ENCODE measurements around the gene UGT2B7.
"Not testable (repeated sequence)": the region's sequence is repeated elsewhere in the genome, so short reads cannot be mapped to it uniquely, and the experiment has no call there.

Gene UGT2B7

GRCh38 chr4:69104719-69105275, 8.5 kb downstream of the UGT2B7 start:
- Mint-ChIP-seq H3K4me1 (ENCODE audit: low read depth) (no peaks in the 10 kb centered on the region), H3K27me3 (no peaks in the 10 kb centered on the region), H3K36me3 (no peaks in the 10 kb centered on the region), H3K27ac (no peak overlapping the region), H3K4me3 (no peak overlapping the region), H3K9me3 (ENCODE audit: low read depth) (no peaks in the 10 kb centered on the region)

- H3K9me3 Mint-ChIP-seq (ENCODE audit: low read depth); H3K4me3 Mint-ChIP-seq; H3K4me1 Mint-ChIP-seq (ENCODE audit: low read depth); H3K27ac Mint-ChIP-seq; H3K27me3 Mint-ChIP-seq; H3K36me3 Mint-ChIP-seq: not testable (repeated sequence)
These were observed 19.0 kb downstream of the UGT2B7 start for GRCh38 chr4:69115151-69115850.

GRCh38 chr4:69115851-69116213, 19.6 kb downstream of the UGT2B7 start:
- Mint-ChIP-seq H3K4me1 (ENCODE audit: low read depth) (no peaks in the 10 kb centered on the region), H3K27ac (no peak overlapping the region), H3K9me3 (ENCODE audit: low read depth) (no peaks in the 10 kb centered on the region), H3K4me3 (no peak overlapping the region), H3K27me3 (peaks cover 1% of the 10 kb centered on the region), H3K36me3 (no peaks in the 10 kb centered on the region)

GRCh38 chr4:69116645-69117321, 20.5 kb downstream of the UGT2B7 start:
- H3K36me3 Mint-ChIP-seq: no peaks in the 10 kb centered on the region
- peaks cover 1% of the 10 kb centered on the region for H3K27me3 Mint-ChIP-seq
- no peaks in the 10 kb centered on the region for H3K4me1 Mint-ChIP-seq (ENCODE audit: low read depth)
- H3K4me3 Mint-ChIP-seq: no peak overlapping the region
- no peak overlapping the region for H3K27ac Mint-ChIP-seq
- H3K9me3 Mint-ChIP-seq (ENCODE audit: low read depth): no peaks in the 10 kb centered on the region

GRCh38 chr4:69120870-69121269, 24.6 kb downstream of the UGT2B7 start:
- peaks cover 1% of the 10 kb centered on the region for H3K27me3 Mint-ChIP-seq
- H3K27ac Mint-ChIP-seq: no peak overlapping the region
- no peaks in the 10 kb centered on the region for H3K4me1 Mint-ChIP-seq (ENCODE audit: low read depth)
- H3K4me3 Mint-ChIP-seq: no peak overlapping the region
- no peaks in the 10 kb centered on the region for H3K36me3 Mint-ChIP-seq
- peaks cover 10% of the 10 kb centered on the region for H3K9me3 Mint-ChIP-seq (ENCODE audit: low read depth)

DNA sequence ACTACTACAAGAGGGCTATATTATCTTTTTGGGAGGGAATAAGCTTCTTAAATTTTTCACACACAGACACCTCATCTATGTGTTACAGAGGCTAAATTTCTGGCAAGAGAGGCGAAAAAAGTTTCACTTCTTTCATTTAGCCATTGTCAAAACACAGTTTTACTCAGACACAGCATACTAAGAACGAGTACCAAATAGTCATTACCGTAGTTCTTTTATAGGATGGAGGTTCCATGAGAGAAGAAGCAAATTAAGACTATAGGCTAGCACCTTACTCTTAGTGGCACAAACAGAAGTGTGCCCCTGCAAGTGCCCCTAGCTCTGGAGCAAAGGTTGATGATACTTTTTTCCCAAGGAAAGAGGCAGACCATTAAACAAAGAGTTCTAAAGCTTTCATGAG, 26.2 kb downstream of the UGT2B7 start:
- Mint-ChIP-seq H3K27me3 (peaks cover 1% of the 10 kb centered on the region), H3K9me3 (ENCODE audit: low read depth) (peaks cover 10% of the 10 kb centered on the region), H3K4me1 (ENCODE audit: low read depth) (no peaks in the 10 kb centered on the region), H3K4me3 (no peak overlapping the region), H3K36me3 (no peaks in the 10 kb centered on the region), H3K27ac (no peak overlapping the region)

GRCh38 chr4:69124941-69125340, 28.7 kb downstream of the UGT2B7 start:
- Mint-ChIP-seq H3K27ac (no peak overlapping the region), H3K27me3 (no peaks in the 10 kb centered on the region), H3K36me3 (no peaks in the 10 kb centered on the region), H3K4me3 (no peak overlapping the region), H3K9me3 (ENCODE audit: low read depth) (peaks cover 10% of the 10 kb centered on the region), H3K4me1 (ENCODE audit: low read depth) (no peaks in the 10 kb centered on the region)

GRCh38 chr4:69126024-69126423, 29.8 kb downstream of the UGT2B7 start:
- Mint-ChIP-seq H3K4me3 (no peak overlapping the region), H3K4me1 (ENCODE audit: low read depth) (no peaks in the 10 kb centered on the region), H3K27ac (no peak overlapping the region), H3K27me3 (no peaks in the 10 kb centered on the region), H3K36me3 (no peaks in the 10 kb centered on the region), H3K9me3 (ENCODE audit: low read depth) (peaks cover 10% of the 10 kb centered on the region)

DNA sequence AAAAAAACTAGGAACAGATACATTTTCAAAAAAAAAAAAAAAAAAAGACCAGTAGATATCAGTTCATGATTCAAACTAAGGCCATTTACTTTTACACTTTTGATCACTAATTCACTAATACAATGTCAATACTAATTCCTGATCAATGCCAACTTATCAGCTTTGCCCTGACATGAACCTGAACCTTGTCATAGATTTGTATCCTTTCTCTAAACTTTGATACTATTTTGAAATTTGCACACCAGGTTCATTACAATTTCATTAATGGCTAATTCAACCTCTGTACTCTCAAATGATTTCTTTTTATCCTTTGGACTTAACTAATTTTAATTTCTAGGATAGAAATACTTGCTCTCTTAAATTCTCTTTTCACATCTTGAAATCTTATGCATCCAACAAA, 37.7 kb downstream of the UGT2B7 start:
- no peaks in the 10 kb centered on the region for H3K4me1 Mint-ChIP-seq (ENCODE audit: low read depth)
- H3K27ac Mint-ChIP-seq: no peak overlapping the region
- H3K27me3 Mint-ChIP-seq: no peaks in the 10 kb centered on the region
- no peaks in the 10 kb centered on the region for H3K9me3 Mint-ChIP-seq (ENCODE audit: low read depth)
- no peak overlapping the region for H3K4me3 Mint-ChIP-seq
- no peaks in the 10 kb centered on the region for H3K36me3 Mint-ChIP-seq

GRCh38 chr4:69134471-69134870, 38.2 kb downstream of the UGT2B7 start:
- Mint-ChIP-seq H3K9me3 (ENCODE audit: low read depth) (no peaks in the 10 kb centered on the region), H3K27me3 (no peaks in the 10 kb centered on the region), H3K27ac (no peak overlapping the region)

DNA sequence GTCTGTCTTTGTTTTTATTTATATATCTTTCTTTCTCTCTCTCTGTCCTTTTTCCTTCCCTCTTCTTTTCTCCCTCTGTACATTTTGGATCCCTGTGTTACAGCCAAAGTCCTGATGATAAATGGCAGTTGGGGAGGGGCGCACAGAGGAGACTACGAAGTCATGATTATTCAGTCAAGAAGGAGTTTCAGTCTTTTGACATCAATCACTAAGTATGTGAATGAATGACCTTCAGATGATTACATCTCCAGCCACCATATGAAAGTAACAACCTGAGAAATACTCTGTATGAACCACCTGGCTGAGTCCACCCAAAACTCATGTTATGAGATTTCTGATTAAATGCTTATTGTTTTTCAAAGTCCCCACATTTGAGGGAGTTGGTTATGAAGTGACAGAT, 45.0 kb downstream of the UGT2B7 start:
- H3K27me3 Mint-ChIP-seq: no peaks in the 10 kb centered on the region
- no peaks in the 10 kb centered on the region for H3K9me3 Mint-ChIP-seq (ENCODE audit: low read depth)
- H3K4me3 Mint-ChIP-seq: no peak overlapping the region
- no peaks in the 10 kb centered on the region for H3K36me3 Mint-ChIP-seq
- H3K27ac Mint-ChIP-seq: no peak overlapping the region
- no peaks in the 10 kb centered on the region for H3K4me1 Mint-ChIP-seq (ENCODE audit: low read depth)

More at GRCh38 chr4:69134471-69134870, 38.2 kb downstream of the UGT2B7 start:
- no peaks in the 10 kb centered on the region for H3K4me1 Mint-ChIP-seq (ENCODE audit: low read depth)
- H3K4me3 Mint-ChIP-seq: no peak overlapping the region
- H3K36me3 Mint-ChIP-seq: no peaks in the 10 kb centered on the region

DNA sequence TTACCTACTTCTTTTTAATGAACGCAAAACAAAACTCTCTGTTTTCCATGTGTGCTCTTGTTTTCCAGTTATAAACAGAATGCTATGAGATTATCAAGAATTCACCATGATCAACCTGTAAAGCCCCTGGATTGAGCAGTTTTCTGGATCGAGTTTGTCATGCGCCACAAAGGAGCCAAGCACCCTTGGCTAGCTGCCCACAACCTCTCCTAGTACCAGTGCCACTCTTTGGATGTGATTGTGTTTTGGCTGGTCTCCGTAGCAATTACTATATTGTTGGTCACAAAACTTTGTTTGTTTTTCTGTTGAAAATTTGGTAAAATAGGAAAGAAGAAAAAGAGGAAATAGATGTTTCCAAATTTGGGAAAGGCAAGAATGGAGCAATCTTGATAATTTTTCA, 51.1 kb downstream of the UGT2B7 start:
- no peak overlapping the region for H3K27ac Mint-ChIP-seq
- H3K36me3 Mint-ChIP-seq: no peaks in the 10 kb centered on the region
- H3K27me3 Mint-ChIP-seq: peaks cover 2% of the 10 kb centered on the region
- no peaks in the 10 kb centered on the region for H3K9me3 Mint-ChIP-seq (ENCODE audit: low read depth)
- H3K4me1 Mint-ChIP-seq (ENCODE audit: low read depth): no peaks in the 10 kb centered on the region
- no peak overlapping the region for H3K4me3 Mint-ChIP-seq

DNA sequence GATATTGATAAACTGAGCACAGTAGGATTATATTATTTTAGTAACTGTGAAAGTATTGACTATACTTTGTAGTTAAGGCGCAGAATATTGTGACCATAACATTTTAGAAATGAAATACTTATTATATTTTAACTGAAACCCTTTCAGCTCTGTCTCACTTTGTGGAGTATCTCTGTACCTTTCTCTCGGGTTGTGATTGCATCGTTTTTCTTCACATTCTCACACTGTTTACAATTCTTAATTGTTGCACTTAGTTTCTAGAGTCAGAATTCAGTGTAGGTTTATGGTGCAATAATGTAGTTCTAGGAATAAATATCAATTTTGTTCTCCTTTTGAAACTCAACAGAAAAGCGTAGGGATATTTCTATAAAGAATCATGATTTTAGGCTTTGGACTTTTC, 57.7 kb downstream of the UGT2B7 start:
- no peak overlapping the region for H3K27ac Mint-ChIP-seq
- H3K4me3 Mint-ChIP-seq: no peak overlapping the region
- no peaks in the 10 kb centered on the region for H3K4me1 Mint-ChIP-seq (ENCODE audit: low read depth)
- H3K27me3 Mint-ChIP-seq: no peaks in the 10 kb centered on the region
- no peaks in the 10 kb centered on the region for H3K9me3 Mint-ChIP-seq (ENCODE audit: low read depth)
- H3K36me3 Mint-ChIP-seq: no peaks in the 10 kb centered on the region

- Mint-ChIP-seq H3K4me1 (ENCODE audit: low read depth) (no peaks in the 10 kb centered on the region), H3K4me3 (no peak overlapping the region), H3K27ac (no peak overlapping the region), H3K36me3 (no peaks in the 10 kb centered on the region), H3K27me3 (no peaks in the 10 kb centered on the region), H3K9me3 (ENCODE audit: low read depth) (no peaks in the 10 kb centered on the region)
These were observed 60.6 kb downstream of the UGT2B7 start for GRCh38 chr4:69156913-69157312.

Measured in activated naive CD8-positive, alpha-beta T cell (primary cell).